ENCODE results near the gene RERE.
"Not testable (repeated sequence)": the region's sequence is repeated elsewhere in the genome, so short reads cannot be mapped to it uniquely, and the experiment has no call there.

Gene RERE

GRCh38 chr1:8595941-8596340, 221.5 kb downstream of the RERE start:
- Histone ChIP-seq H3K4me1 (peaks cover 10% of the 10 kb centered on the region; the same call in 1 of the 2 replicates), H3K9me3 (no peaks in the 10 kb centered on the region), H3K4me3 (ENCODE audit: low read depth, low read length) (no peak overlapping the region), H3K36me3 (no peaks in the 10 kb centered on the region), H3K27me3 (no peaks in the 10 kb centered on the region)
- DNase-seq = no peak
- TF ChIP-seq CTCF (IDR thresholded peaks at IDR 0.05; ENCODE audit: low read depth, low read length) = no peak

GRCh38 chr1:8595332-8595731, 222.1 kb downstream of the RERE start:
- H3K4me3 ChIP-seq (ENCODE audit: low read depth, low read length) = no peak overlapping the region
- H3K9me3 ChIP-seq = no peaks in the 10 kb centered on the region
- TF ChIP-seq CTCF (IDR thresholded peaks at IDR 0.05; ENCODE audit: low read depth, low read length) = no peak
- DNase-seq = no peak
- no peaks in the 10 kb centered on the region for H3K27me3 ChIP-seq
- H3K4me1 ChIP-seq = peaks cover 10% of the 10 kb centered on the region; the same call in 1 of the 2 replicates
- H3K36me3 ChIP-seq = no peaks in the 10 kb centered on the region

- not testable (repeated sequence) for DNase-seq; H3K36me3 ChIP-seq; H3K4me3 ChIP-seq (ENCODE audit: low read depth, low read length); H3K4me1 ChIP-seq; H3K27me3 ChIP-seq; H3K9me3 ChIP-seq
These were observed 224.1 kb downstream of the RERE start for GRCh38 chr1:8593292-8593691.

GRCh38 chr1:8591569-8591968, 225.9 kb downstream of the RERE start:
- TF ChIP-seq CTCF (IDR thresholded peaks at IDR 0.05; ENCODE audit: low read depth, low read length) = no peak
- Histone ChIP-seq H3K9me3 (no peaks in the 10 kb centered on the region), H3K27me3 (no peaks in the 10 kb centered on the region), H3K4me1 (no peaks in the 10 kb centered on the region), H3K36me3 (no peaks in the 10 kb centered on the region), H3K4me3 (ENCODE audit: low read depth, low read length) (no peak overlapping the region)
- no peak for DNase-seq

GRCh38 chr1:8590721-8591351, 226.6 kb downstream of the RERE start:
- Histone ChIP-seq H3K4me3 (ENCODE audit: low read depth, low read length) (no peak overlapping the region), H3K9me3 (no peaks in the 10 kb centered on the region), H3K36me3 (no peaks in the 10 kb centered on the region), H3K27me3 (no peaks in the 10 kb centered on the region), H3K4me1 (no peaks in the 10 kb centered on the region; the same call in 1 of the 2 replicates)
- no peak for DNase-seq
- no peak for TF ChIP-seq CTCF (IDR thresholded peaks at IDR 0.05; ENCODE audit: low read depth, low read length)

GRCh38 chr1:8589571-8589970, 227.9 kb downstream of the RERE start:
- no peak for TF ChIP-seq CTCF (IDR thresholded peaks at IDR 0.05; ENCODE audit: low read depth, low read length)
- Histone ChIP-seq H3K27me3 (no peaks in the 10 kb centered on the region), H3K4me1 (no peaks in the 10 kb centered on the region; the same call in none of the 2 replicates), H3K36me3 (no peaks in the 10 kb centered on the region), H3K4me3 (ENCODE audit: low read depth, low read length) (no peak overlapping the region), H3K9me3 (no peaks in the 10 kb centered on the region)
- DNase-seq = no peak
